ENCODE results near the gene ACSS1. TPM values are rescaled to one million over a fixed set of nuclear protein-coding genes. Genes with fewer than 3 reads are reported as not detected.
A peak's percentile ranks its signal among the peaks of the same experiment; 100 is the strongest.

ACSS1 gene
- polyA plus RNA-seq, 1 donor, result 28.4 TPM

DNA sequence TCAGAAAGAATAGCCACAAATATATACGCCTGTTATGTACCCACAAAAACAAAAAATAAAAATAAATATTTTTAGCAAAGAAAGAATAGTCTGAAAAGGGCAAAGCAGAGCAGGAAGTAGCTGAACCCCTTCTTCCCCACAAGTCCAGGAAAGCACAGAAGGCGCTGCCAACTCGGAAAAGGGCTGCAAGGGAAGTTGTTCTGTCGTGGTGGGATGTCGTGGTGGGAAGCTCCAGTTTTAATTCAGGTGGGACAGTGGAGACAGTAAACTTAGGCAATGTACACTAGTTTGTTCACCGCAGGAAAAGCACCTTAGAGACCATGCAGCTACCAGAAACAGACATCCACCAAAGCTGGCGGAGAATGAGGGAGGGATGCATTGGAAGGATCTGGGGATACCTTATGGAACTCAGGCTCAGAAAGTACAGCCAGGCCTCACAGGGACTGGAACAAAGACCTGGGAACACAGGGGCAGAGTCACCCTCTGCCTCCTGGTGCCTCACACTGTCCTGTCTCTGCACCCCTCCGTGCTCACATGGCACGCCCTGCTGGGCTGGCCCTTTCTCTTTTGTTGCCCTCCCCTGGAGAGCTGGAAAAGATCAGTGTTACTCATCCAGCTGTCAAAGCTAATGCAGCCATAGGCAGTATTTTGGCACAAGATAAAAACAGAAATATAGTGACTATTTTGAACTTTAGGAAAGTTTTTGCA lies 62.0 kb downstream of the ACSS1 start:
- no peak for DNase-seq

DNA sequence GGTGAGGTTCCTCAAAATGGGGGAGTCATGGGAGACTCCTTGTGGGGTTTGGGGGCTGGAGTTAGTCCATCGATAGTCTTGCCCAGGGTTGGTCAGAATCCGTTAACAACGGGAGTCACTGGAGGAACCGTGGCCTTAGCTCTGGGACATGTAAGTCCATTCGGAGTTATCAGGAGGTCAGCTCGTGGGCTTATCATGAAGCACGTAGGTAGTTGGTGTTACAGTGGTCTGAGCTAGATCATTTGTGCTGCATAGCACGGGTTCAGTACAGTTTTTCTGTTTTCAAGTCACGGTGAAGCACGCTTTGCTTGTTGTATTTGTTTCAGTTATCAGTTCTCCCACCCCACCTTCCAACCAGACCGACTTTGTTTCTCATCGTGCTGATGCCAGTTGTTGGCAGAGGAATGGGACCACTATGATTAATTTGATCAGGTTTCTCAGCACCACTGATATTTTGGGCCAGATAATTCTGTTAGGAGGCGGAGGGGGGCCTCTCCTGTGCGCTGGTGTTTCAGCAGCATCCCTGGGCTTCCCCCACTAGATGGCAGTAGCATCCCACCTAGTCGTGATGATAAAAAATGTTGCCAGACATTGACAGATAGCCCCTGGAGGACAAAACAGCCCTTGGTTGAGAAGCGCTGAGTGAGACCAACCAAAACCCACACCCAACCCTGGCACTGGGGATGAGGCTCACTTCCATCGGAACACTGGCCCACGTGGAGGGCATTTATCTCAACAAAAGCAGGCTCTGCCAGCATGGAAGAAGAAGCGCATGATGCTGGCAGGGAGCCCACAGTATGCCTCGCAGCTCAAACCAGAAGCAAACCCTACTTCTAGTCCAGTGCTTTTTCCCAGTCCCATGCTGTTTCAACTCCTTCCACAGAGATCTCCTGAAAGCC lies 63.2 kb downstream of the ACSS1 start:
- DNase-seq, result peak; percentile 84

DNA sequence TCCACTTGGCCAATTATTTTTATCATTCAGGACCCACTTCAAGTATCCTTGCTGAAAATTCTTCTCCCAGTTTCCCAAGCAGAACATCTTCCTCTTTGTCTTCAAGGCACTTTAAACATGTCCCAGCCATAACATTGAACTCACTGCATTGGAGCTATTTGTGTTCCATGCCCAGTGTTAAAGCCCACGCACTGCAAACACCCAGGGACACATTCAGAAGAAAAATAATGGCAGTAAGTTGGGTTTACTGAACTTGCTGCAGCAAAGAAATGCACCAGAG lies 63.8 kb downstream of the ACSS1 start:
- DNase-seq, result no peak

DNA sequence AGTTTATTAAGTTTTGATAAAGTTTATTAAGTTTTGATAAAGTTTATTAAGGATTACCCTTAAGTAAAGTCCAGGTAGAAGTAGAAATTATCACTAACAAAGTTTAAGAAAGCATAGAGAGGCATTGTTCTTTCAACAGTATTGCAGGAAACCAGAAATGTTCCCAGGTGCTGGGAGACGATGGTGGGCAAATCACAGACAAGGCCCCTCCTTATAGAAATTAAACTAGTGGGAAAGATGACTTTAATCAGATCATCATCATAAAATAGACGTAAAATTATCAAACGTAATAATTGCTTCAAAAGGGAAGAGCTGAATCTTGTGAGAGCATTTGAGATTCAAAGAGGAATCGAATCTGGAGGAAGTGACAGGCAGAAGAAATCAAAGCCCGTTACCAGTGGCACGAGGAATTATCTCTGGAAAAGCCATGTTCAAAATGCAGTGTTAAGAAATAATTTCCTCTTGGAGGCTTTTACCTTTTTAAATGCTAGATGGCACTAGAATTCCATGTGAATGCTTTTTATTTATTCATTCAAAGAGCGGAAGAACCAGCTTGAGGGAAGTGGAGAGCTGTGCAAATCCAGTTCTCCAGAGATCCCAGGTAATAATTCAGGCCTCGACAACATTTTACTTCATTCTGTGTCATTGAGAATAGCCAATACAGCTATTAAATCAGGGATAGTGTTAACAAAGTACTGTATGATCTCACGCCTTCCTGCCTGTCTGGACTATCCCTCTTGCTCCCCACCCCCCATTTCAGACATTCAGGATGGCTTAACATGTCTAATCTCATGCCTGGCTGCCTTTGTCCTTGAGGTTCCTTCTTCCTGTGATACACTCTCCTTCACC lies 64.4 kb downstream of the ACSS1 start:
- DNase-seq, result peak; percentile 39

DNA sequence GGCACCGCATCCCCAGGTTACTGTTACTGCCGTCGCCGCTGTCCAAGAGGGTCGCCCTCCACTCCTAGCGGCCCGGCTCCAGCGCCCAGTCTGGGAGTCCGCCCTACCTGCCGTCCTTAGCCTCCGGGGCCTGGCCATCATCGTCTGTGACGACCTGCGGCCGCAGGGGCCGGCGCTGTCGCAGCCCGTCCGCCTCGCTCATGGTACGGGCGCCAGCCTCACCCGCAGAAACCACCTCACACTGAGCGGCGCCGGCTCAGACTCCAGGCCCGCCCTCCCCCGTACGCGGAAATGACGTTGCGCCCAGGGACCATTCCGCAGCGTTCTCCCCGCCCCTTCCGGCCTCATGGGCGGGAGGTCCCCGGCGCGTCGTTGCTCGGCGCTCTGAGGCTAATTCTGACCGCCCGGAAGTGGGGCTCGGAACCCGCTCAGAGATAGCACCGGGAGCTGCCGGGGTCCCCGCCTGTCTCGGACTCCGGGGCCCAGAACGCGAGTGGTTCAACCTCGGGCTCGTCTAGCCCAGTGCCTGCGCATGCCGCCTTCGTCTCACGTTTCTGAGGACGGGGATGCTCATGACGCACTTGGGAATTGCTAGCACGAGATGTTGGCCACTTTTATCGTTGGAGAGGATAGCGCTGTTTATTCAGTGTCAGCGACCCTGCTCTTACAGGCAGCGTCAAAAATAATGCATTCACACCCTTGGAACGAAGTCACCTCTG lies 65.3 kb downstream of the ACSS1 start, which contains the start of gene APMAP:
APMAP (minus strand) TSS at position 265 of the 719 bp plus-strand sequence; CDS start at position 202, 63 bp downstream.
- peak; percentile 94 for DNase-seq

DNA sequence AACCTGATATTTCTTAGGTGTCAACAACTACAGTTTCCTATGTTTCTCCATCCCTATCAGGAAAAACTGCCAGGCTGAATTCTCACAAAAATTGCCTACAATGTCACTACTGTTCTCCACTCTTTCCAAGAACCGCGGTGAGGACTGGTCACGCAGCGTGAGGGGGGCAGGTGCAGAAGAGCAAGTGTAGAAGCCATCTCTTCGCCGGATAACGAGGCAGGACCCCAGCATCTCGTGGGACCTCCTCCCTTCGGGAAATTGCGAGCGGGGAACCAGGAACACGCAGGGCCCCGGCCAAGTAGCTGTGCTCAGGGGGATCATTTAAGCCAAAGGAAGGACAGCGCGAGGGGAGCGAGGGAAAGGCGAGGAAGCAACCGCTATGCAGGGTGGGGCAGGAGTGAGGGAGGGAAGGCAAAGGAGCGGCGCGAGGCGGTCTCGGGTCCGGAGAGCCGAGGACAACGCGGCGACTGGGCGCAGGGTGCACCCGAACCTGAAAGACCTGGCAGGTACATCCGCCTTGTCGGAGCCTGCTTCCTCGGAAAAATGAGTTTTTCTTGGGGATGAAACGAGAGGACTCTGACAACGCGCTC lies 65.9 kb downstream of the ACSS1 start:
- no peak for DNase-seq

DNA sequence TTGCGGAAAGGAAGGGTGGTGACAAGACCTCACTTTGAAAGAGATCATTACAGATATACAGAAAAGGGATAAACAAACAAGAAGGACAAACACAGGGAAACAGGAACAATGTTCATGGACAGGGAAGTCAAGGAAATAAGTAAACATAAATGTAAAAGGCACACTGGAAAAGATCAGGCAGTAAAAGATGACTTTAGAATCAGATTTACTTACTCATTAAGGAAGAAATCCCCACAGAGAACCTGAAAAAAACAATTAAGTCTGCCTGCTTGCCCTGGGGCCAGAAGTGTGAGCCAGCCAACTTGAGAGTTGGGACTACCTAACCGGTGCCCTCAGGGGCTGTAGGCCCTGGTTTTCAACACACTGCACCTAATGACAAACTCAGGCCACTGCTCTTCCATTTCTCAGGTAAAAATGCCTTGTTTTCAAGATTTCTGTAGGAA lies 67.1 kb downstream of the ACSS1 start:
- DNase-seq, result no peak

DNA sequence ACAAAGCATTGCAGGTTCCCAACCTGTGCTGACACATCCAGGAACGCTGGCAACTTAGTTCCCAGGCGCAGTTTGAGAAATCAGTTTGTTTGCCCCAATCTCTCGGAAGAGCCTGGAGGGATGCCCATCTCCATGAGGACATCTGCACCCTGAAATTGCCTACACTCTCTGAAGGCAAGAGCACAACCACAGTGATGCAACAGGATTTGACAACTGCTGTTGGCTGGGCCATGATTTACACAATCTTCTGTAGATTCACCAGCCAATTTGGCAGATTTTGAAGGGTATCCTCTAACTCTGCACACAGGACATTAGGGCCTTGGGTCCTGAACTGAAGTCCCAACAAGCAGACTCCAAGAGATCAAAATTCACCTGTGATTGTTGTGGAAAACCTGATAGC lies 68.8 kb downstream of the ACSS1 start:
- DNase-seq, result no peak

DNA sequence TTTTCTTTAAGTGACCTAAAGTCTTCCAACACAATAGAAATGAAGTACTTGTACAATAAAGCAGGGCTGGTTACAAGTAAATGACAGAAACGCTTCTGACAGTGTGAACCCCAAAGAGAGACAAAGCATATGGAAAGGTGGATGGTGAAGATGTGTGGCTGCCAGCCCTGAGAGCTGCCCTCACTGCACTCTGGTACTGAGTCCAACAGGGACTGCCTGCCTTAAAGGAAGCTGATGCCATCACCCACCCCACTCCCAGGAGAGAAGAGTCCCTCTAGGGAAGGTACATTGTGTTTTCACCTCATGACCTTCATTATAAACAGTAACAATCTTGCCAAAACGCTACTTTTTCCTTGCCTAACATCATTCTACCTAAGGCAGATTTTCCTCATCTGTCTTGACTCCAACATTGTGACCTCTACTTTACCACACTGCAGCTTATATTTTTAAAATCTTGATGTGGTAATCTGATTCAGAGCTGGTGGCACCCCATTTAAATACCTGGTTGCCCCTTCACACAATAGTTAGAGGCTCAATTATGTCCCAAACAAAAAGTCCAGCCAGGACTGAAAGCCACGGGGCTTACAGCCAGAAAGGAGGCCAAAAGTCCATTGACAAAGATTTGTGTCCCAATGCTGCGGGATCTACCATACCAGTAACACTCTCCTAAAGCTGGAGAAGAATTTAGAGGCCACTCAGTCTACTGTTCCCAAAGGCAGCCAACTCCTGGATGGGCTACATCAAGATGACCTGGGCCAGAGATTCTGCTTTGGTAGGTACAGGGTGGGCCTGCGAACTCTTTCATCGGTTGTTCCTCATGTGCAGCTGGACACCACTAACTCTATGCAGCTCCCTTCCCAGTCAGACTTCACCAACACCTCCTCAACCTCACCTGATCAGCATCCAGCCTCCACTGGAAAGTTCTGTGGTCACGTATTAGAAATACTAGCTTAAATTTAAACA lies 69.8 kb downstream of the ACSS1 start:
- DNase-seq, result no peak

DNA sequence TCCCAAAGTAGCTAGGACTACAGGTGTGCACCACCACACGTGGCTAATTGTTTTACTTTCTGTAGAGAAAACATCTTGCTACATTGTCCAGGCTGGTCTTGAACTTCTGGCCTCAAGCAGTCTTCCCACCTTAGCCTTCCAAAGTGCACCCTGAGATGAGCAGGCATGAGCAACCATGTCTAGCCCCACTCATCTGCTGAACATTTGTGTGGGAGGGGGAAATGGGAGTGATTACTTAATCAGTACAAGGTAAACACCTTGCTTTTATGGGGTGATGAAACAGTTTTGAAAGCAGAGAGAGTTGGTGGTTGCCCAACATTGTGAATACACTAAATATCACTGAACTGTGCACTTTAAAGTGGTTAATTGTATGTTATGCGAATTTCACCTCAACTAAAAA lies 70.7 kb downstream of the ACSS1 start:
- DNase-seq, result no peak

DNA sequence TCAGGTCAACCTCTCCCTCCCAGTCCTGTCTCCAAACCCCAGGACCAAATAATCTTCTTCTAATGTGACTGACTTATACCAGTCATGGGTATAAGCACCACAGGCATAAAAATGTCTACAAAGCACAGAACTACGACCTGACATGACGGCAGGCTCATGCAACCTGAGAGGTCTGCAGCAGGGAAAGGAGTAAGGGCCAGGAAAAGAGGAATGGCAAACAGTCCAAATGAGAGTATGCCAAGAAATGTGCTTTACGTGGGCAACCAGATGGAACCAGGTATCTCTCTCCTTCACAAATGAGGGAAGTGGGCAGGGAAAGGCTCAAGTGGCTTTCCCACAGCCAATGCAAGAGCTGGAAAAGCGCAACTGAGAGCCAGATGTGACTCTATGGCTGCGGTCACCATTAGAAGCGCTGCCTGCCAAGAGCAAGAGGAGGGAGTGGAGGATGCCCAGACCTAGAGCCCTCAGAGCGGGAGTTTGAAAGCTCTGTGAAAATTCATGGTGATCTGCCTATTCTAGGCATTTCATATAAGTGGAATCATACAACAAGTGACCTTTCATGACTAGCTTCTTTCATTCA lies 71.4 kb downstream of the ACSS1 start:
- no peak for DNase-seq

DNA sequence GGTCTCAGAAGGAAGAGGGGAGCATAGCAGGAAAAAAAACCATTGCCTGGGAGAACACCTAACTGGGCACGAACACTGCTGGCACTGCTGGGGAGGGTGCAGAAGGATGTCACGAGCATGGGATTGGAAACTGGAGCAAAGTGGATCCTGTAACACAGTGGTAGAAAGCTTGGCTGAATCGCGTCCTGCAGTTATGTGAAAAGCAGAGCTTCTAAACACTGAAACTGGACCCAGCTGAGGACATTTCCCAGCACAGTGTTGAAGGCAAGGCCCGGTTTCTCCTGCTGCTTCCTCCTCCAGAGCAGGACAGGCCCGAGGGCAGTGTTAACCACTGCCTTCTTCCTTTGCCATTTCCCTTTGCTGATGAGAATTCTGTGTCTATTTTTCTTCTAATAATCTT lies 72.1 kb downstream of the ACSS1 start:
- no peak for DNase-seq

DNA sequence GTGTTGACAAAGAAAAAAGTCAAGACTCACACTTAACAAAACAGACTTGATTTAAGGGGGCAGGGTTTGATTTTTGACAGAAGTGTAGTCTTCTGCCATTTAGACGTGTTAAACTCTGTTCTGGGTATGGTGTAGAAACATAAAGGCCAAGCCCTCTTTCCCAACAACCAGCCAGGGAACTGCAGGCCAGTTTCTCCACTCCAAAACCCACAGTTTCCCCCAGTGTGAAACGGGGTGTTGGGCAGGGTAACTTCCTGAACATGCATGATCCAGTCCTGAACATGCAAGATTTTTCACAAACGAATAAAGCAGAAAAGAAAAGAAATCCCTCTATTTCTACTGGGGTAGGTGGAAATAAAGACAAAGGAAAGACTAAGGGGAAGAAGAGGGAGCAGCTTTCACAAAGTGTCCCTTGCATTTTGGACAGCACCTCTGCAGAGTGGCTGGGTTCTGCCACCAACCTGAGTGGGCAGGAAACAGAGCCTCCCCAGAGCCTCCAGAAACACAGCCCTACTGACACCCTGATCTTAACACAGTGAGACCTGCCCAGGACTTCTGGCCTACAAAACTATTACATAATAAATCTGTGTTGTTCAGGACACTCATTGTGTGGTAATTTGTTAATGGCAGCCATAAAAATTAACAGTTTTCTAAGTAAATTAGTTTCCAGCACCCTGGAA lies 72.8 kb downstream of the ACSS1 start:
- DNase-seq, result no peak

DNA sequence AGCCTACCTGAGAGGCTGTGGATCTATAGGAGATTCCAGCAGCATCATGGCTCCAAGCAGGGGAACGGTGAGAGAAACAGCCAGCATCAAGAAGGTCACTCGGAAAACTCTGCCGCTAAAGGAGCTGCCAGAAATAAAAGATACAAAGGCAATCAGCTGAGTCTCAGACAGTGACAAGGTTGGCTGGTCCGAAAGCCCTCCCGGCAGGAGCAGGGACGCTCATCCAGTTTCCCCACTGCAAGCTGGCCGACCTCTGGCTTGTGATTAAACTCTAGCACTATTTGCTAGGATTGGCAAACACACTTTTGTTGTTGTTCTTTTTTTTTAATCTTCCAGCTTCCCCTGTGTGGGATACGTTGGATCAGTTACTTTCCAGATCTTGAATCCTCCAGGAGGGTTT lies 74.0 kb downstream of the ACSS1 start:
- no peak for DNase-seq

DNA sequence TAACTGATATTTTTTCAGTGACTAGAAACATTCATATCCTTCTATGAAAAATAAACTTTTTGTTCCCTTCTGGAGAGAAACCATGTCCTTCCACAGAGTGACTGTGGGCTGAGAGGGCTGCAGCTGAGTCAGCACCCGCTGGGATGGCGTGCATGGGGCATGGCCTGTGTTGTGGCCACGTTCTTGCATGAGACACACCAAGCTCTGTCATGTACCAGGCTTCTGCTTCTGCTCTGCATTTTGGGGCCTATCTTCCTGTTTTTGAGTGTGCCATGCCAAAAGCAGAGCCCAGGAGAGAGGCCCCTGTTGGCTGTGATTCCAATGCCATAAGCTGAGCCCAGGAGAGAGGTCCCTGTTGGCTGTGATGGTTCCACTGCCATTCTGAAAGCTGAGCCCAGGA lies 76.1 kb downstream of the ACSS1 start:
- DNase-seq, result no peak

DNA sequence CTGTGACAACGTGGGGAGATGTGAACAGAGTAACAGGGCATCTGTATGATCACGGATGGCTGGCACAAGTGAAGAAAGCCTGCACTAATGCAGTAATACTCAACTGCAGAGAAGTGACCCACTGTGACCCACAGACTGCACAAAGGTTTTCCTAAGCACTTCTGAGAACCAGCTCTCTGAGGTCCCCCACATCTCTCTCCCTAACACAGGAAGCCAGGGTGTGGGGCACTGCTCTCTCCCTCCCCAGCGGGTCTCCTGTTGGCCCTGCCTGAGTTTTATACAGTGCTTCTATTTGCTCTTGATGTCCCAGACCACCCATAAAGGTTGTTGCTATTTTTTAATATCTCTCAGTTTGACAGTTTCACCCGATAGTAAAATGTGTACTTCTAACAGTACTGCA lies 76.7 kb downstream of the ACSS1 start:
- DNase-seq, result no peak

DNA sequence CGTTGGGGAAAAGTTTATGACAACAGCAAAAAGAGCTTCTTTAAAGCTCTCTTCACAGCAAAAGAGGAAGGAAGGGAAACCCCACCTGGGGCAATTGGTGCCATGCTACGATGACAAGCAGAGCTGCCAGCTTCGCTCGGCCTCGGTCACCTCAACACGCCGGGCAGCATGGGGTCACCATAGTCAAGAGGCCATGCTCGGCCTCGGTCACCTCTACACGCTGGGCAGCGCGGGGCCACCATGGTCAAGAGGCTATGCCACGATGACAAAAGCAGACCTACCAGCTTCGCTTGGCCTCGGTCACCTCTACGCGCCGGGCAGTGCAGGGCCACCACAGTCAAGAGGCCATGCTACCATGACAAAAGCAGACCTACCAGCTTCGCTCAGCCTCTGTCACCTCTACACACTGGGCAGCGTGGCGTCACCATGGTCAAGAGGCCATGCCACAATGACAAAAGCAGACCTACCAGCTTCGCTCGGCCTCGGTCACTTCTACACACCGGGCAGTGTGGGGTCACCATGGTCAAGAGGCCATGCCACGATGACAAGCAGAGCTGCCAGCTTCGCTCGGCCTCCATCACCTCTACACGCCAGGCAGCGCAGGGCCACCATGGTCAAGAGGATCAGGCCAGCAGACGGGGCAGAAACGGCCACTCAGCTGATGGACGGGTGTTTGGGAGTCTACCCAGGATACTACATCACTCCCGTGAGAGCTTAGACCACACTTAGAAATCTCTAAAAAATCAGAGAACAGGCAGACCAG lies 77.5 kb downstream of the ACSS1 start:
- no peak for DNase-seq
